Astrocyte of the spinal cord (primary cell): ENCODE data around the gene GRPEL1.
"Not testable (repeated sequence)": the region's sequence is repeated elsewhere in the genome, so short reads cannot be mapped to it uniquely, and the experiment has no call there.

Experiments used
- DNase-seq: peaks from one replicate; pipeline ENCODE4 v3.0.0; 2011; ENCODE audit warnings: low read depth, low spot score
- H3K4me3 ChIP-seq: 2 replicates; pipeline ENCODE4 v1.5.1; 2011; ENCODE audit warnings: low read depth, mild to moderate bottlenecking, low read length, moderate library complexity
- CTCF ChIP-seq: IDR thresholded peaks from 2 replicates; pipeline ENCODE4 v1.5.1; 2012; ENCODE audit warnings: low read depth, mild to moderate bottlenecking, low read length, inconsistent platforms
- in situ Hi-C: cut with HindIII; loops from 2 replicates; pipeline ENCODE4 v1.10.0; 2017; ENCODE audit warnings: low sequenced_read_pairs

The GRPEL1 gene

GRCh38 chr4:7094916-7095315, 27.1 kb upstream of the GRPEL1 start:
- DNase-seq, result no peak
- in situ Hi-C loops, result no loop called here
- no peak for TF ChIP-seq CTCF
- H3K4me3 ChIP-seq, result no peak overlapping the region

GRCh38 chr4:7092026-7092425, 24.2 kb upstream of the GRPEL1 start:
- in situ Hi-C loops, result no loop called here
- no peak overlapping the region for H3K4me3 ChIP-seq
- TF ChIP-seq CTCF, result no peak
- no peak for DNase-seq

- no peak overlapping the region for H3K4me3 ChIP-seq
- no peak for DNase-seq
- no peak for TF ChIP-seq CTCF
- in situ Hi-C loops, result no loop called here
Measured at GRCh38 chr4:7089213-7089986, 21.5 kb upstream of the GRPEL1 start.

GRCh38 chr4:7087036-7087435, 19.2 kb upstream of the GRPEL1 start:
- DNase-seq, result no peak
- in situ Hi-C loops, result no loop called here
- no peak for TF ChIP-seq CTCF
- H3K4me3 ChIP-seq, result no peak overlapping the region

GRCh38 chr4:7086384-7086783, 18.5 kb upstream of the GRPEL1 start:
- no peak for DNase-seq
- in situ Hi-C loops, result no loop called here
- no peak overlapping the region for H3K4me3 ChIP-seq
- no peak for TF ChIP-seq CTCF

GRCh38 chr4:7084564-7084961, 16.7 kb upstream of the GRPEL1 start:
- in situ Hi-C loops, DNase-seq, H3K4me3 ChIP-seq: not testable (repeated sequence)

GRCh38 chr4:7083597-7084563, 16.0 kb upstream of the GRPEL1 start:
- no peak for DNase-seq
- in situ Hi-C loops, result no loop called here
- H3K4me3 ChIP-seq, result no peak overlapping the region
- TF ChIP-seq CTCF, result no peak

- DNase-seq, in situ Hi-C loops, H3K4me3 ChIP-seq: not testable (repeated sequence)
Measured at GRCh38 chr4:7079909-7080308, 12.0 kb upstream of the GRPEL1 start.

- DNase-seq, in situ Hi-C loops, H3K4me3 ChIP-seq: not testable (repeated sequence)
Measured at GRCh38 chr4:7079483-7079882, 11.6 kb upstream of the GRPEL1 start.
